Neural cell (in vitro differentiated cells): Measurements from ENCODE around the gene DAND5. TPM values are rescaled to one million over a fixed set of nuclear protein-coding genes. Genes with fewer than 3 reads are reported as not detected.

ENCODE experiments used
- H2AFZ ChIP-seq: fragments of 200-600, 300-800 bp; sonication (generic), shearing (Covaris generic); 2 replicates; pipeline ENCODE4 v1.6.0; 2014; ENCODE audit warnings: low read depth, mild to moderate bottlenecking, antibody characterized with exemption, low read length, moderate library complexity
- H3F3A ChIP-seq: fragments of 200-600 bp; shearing (Covaris generic); 2 replicates; pipeline ENCODE4 v1.6.1; 2016; ENCODE audit warnings: mild to moderate bottlenecking, moderate library complexity, mixed read lengths, antibody characterized with exemption, low read length; ENCODE audit not compliant: insufficient read depth, poor library complexity, severe bottlenecking
- H3K27ac ChIP-seq: fragments of 200-600, 300-800 bp; sonication (generic), shearing (Covaris generic); 2 replicates; pipeline ENCODE4 v1.5.1; 2014; ENCODE audit warnings: mild to moderate bottlenecking, low read length, moderate library complexity
- H3K27me3 ChIP-seq: fragments of 300-800, 200-600 bp; sonication (generic), shearing (Covaris generic); 2 replicates; pipeline ENCODE4 v1.6.0; 2014; ENCODE audit warnings: mild to moderate bottlenecking, low read depth, low read length, moderate library complexity; ENCODE audit not compliant: insufficient read depth
- H3K36me3 ChIP-seq: fragments of 300-800, 200-600 bp; sonication (generic), shearing (Covaris generic); 2 replicates; pipeline ENCODE4 v1.5.1; 2014; ENCODE audit warnings: mild to moderate bottlenecking, antibody characterized with exemption, low read length, moderate library complexity; ENCODE audit not compliant: insufficient read depth
- H3K4me2 ChIP-seq: fragments of 300-800, 200-600 bp; sonication (generic), shearing (Covaris generic); 2 replicates; pipeline ENCODE4 v1.6.0; 2014; ENCODE audit warnings: mild to moderate bottlenecking, low read length
- H3K4me3 ChIP-seq: fragments of 300-800, 200-600 bp; sonication (generic), shearing (Covaris generic); 2 replicates; pipeline ENCODE4 v1.5.1; 2014; ENCODE audit warnings: mild to moderate bottlenecking, low read length, moderate library complexity
- H3K79me2 ChIP-seq: fragments of 200-600 bp; shearing (Covaris generic); replicated peaks from 2 replicates; pipeline ENCODE4 v1.6.0; 2014; ENCODE audit warnings: mild to moderate bottlenecking, low read length, moderate library complexity; ENCODE audit not compliant: insufficient read depth
- H3K9ac ChIP-seq: fragments of 300-800, 200-600 bp; sonication (generic), shearing (Covaris generic); 2 replicates; pipeline ENCODE4 v1.6.1; 2016; ENCODE audit warnings: mild to moderate bottlenecking, low read length, mixed read lengths
- H3K9me2 ChIP-seq: fragments of 200-600 bp; shearing (Covaris generic); 2 replicates; pipeline ENCODE4 v1.6.1; 2016; ENCODE audit warnings: mild to moderate bottlenecking, low read length, mixed read lengths; ENCODE audit not compliant: insufficient read depth
- H3K9me3 ChIP-seq: fragments of 200-600, 300-800 bp; sonication (generic), shearing (Covaris generic); 2 replicates; pipeline ENCODE4 v1.6.1; 2016; ENCODE audit warnings: mild to moderate bottlenecking, mixed run types, low read length, moderate library complexity, mixed read lengths
- H4K20me1 ChIP-seq: fragments of 200-600 bp; shearing (Covaris generic); 2 replicates; pipeline ENCODE4 v1.6.1; 2016; ENCODE audit warnings: mild to moderate bottlenecking, mixed run types; ENCODE audit not compliant: insufficient read depth
- CTCF ChIP-seq: fragments of 450-650 bp; IDR thresholded peaks from 2 replicates; pipeline ENCODE4 v1.5.1; 2014; ENCODE audit warnings: antibody characterized with exemption, mild to moderate bottlenecking, moderate library complexity; ENCODE audit not compliant: poor library complexity, severe bottlenecking
- EP300 ChIP-seq: fragments of 450-650 bp; conservative IDR thresholded peaks from 2 replicates; pipeline ENCODE4 v1.6.1; 2014; ENCODE audit warnings: antibody characterized with exemption, mild to moderate bottlenecking, moderate library complexity; ENCODE audit not compliant: poor library complexity, severe bottlenecking
- EZH2 ChIP-seq: fragments of 200-600, 300-800 bp; shearing (Covaris generic), sonication (generic); IDR thresholded peaks from 2 replicates; pipeline ENCODE4 v1.6.1; 2014; ENCODE audit warnings: antibody characterized with exemption, low read length, borderline replicate concordance, mild to moderate bottlenecking; ENCODE audit not compliant: insufficient read depth, poor library complexity, severe bottlenecking
- MXI1 ChIP-seq: fragments of 450-650 bp; conservative IDR thresholded peaks from 2 replicates; pipeline ENCODE4 v1.6.1; 2014; ENCODE audit warnings: antibody characterized with exemption, mild to moderate bottlenecking; ENCODE audit not compliant: poor library complexity, severe bottlenecking
- POLR2AphosphoS5 ChIP-seq: IDR thresholded peaks from 2 replicates; pipeline ENCODE4 v1.6.1; 2012
- RAD21 ChIP-seq: fragments of 450-650 bp; conservative IDR thresholded peaks from 2 replicates; pipeline ENCODE4 v1.6.1; 2014; ENCODE audit warnings: antibody characterized with exemption, mild to moderate bottlenecking, moderate library complexity
- REST ChIP-seq: IDR thresholded peaks from 2 replicates; pipeline ENCODE4 v1.6.1; 2012; ENCODE audit warnings: borderline replicate concordance
- SMC3 ChIP-seq: fragments of 450-650 bp; conservative IDR thresholded peaks from 2 replicates; pipeline ENCODE4 v1.6.1; 2014; ENCODE audit warnings: antibody characterized with exemption, mild to moderate bottlenecking, moderate library complexity; ENCODE audit not compliant: poor library complexity
- TAF1 ChIP-seq: IDR thresholded peaks from 2 replicates; pipeline ENCODE4 v1.6.1; 2012; ENCODE audit warnings: low read depth
- polyA plus RNA-seq: library from polyadenylated mRNA; depleted of rRNA; stranded (reverse); fragments of >200 nt; gene quantifications from 2 replicates; pipeline ENCODE4 v1.2.3, GENCODE V29; 2014

DAND5 gene
- polyA plus RNA-seq, 1 donor from 2014 or later = not detected

GRCh38 chr19:12997179-12997966 is 28.0 kb downstream of the DAND5 start:
- Histone ChIP-seq H3K4me3 (no peak overlapping the region), H3F3A (no peaks in the 10 kb centered on the region), H3K27me3 (peaks cover 85% of the 10 kb centered on the region), H3K9me2 (no peaks in the 10 kb centered on the region), H3K9ac (no peak overlapping the region), H3K4me2 (no peak overlapping the region), H3K36me3 (no peaks in the 10 kb centered on the region), H3K27ac (no peak overlapping the region), H3K79me2 (no peaks in the 10 kb centered on the region), H2AFZ (no peak overlapping the region), H3K9me3 (no peaks in the 10 kb centered on the region), H4K20me1 (no peaks in the 10 kb centered on the region)
- TF ChIP-seq SMC3 (no peak), CTCF (no peak), EP300 (no peak), TAF1 (no peak), EZH2 (no peak), REST (no peak), POLR2AphosphoS5 (no peak), MXI1 (no peak)

GRCh38 chr19:12997967-12998940 is 28.9 kb downstream of the DAND5 start:
- no peak overlapping the region for H3K4me3 ChIP-seq
- H4K20me1 ChIP-seq = no peaks in the 10 kb centered on the region
- no peaks in the 10 kb centered on the region for H3K36me3 ChIP-seq
- no peak overlapping the region for H2AFZ ChIP-seq
- H3K4me2 ChIP-seq = no peak overlapping the region
- no peaks in the 10 kb centered on the region for H3K79me2 ChIP-seq
- H3K9ac ChIP-seq = no peak overlapping the region
- peaks cover 89% of the 10 kb centered on the region for H3K27me3 ChIP-seq
- H3K9me2 ChIP-seq = no peaks in the 10 kb centered on the region
- no peaks in the 10 kb centered on the region for H3K9me3 ChIP-seq
- no peak for TF ChIP-seq EZH2
- TF ChIP-seq RAD21 = no peak
- TF ChIP-seq REST = no peak
- no peak for TF ChIP-seq CTCF
- no peak for TF ChIP-seq POLR2AphosphoS5
- H3F3A ChIP-seq = no peaks in the 10 kb centered on the region
- no peak overlapping the region for H3K27ac ChIP-seq
